Mesothelial cell of epicardium (in vitro differentiated cells): ENCODE measurements around the gene MN1. TPM values are rescaled to one million over a fixed set of nuclear protein-coding genes. Genes with fewer than 3 reads are reported as not detected.
A peak's percentile ranks its signal among the peaks of the same experiment; 100 is the strongest.

ENCODE experiments used
- DNase-seq, 2 experiments: peaks; one replicate each; pipeline ENCODE4 v3.0.0; 2021; ENCODE audit warnings: low spot score in 2 of 2; ENCODE audit not compliant: unreplicated experiment in 2 of 2
- H3K27ac Mint-ChIP-seq: 2 replicates; pipeline ENCODE4 v1.8.0; 2021; ENCODE audit warnings: mixed read lengths
- H3K27me3 Mint-ChIP-seq: 2 replicates; pipeline ENCODE4 v1.8.0; 2021; ENCODE audit warnings: low read depth, mixed read lengths
- H3K36me3 Mint-ChIP-seq: 2 replicates; pipeline ENCODE4 v1.8.0; 2021; ENCODE audit warnings: mixed read lengths
- H3K4me1 Mint-ChIP-seq: 2 replicates; pipeline ENCODE4 v1.8.0; 2021; ENCODE audit warnings: mixed read lengths
- H3K4me3 Mint-ChIP-seq: 2 replicates; pipeline ENCODE4 v1.8.0; 2021; ENCODE audit warnings: mild to moderate bottlenecking, moderate library complexity, mixed read lengths
- H3K9me3 Mint-ChIP-seq: 2 replicates; pipeline ENCODE4 v1.8.0; 2021; ENCODE audit warnings: mixed read lengths
- CTCF ChIP-seq: fragments of 200-600 bp; sonication (generic); IDR thresholded peaks from one replicate; pipeline ENCODE4 v1.5.0; 2021; ENCODE audit warnings: antibody characterized with exemption; ENCODE audit not compliant: unreplicated experiment
- total RNA-seq: library from RNA; stranded (reverse); gene quantifications from 3 replicates; pipeline ENCODE4 v1.2.1, GENCODE V29; 2021

Gene MN1
- total RNA-seq, 1 donor from 2014 or later = 47.8 TPM

- Mint-ChIP-seq H3K27ac (peak overlapping the region; percentile 25), H3K4me3 (no peak overlapping the region), H3K9me3 (peaks cover 9% of the 10 kb centered on the region), H3K4me1 (peaks cover 20% of the 10 kb centered on the region), H3K27me3 (peaks cover 5% of the 10 kb centered on the region), H3K36me3 (no peaks in the 10 kb centered on the region)
- no peak for DNase-seq
- no peak for TF ChIP-seq CTCF
Measured at GRCh38 chr22:27719535-27720227, 81.9 kb downstream of the MN1 start.

- Mint-ChIP-seq H3K4me3 (no peak overlapping the region), H3K4me1 (peaks cover 20% of the 10 kb centered on the region), H3K9me3 (peaks cover 9% of the 10 kb centered on the region)
Measured at GRCh38 chr22:27719036-27719347, 82.6 kb downstream of the MN1 start.

GRCh38 chr22:27718186-27719035 is 83.1 kb downstream of the MN1 start:
- H3K36me3 Mint-ChIP-seq = no peaks in the 10 kb centered on the region
- peak in 1 of 2 experiments; percentile 46 for DNase-seq
- peak overlapping the region; percentile 82 for H3K27ac Mint-ChIP-seq
- H3K9me3 Mint-ChIP-seq = peaks cover 4% of the 10 kb centered on the region
- peaks cover 5% of the 10 kb centered on the region for H3K27me3 Mint-ChIP-seq
- TF ChIP-seq CTCF = no peak
- H3K4me3 Mint-ChIP-seq = no peak overlapping the region
- peaks cover 23% of the 10 kb centered on the region for H3K4me1 Mint-ChIP-seq

More at GRCh38 chr22:27719036-27719347, 82.6 kb downstream of the MN1 start:
- Mint-ChIP-seq H3K36me3 (no peaks in the 10 kb centered on the region), H3K27ac (no peak overlapping the region), H3K27me3 (peaks cover 5% of the 10 kb centered on the region)
- no peak for TF ChIP-seq CTCF
- DNase-seq = no peak

- peaks cover 5% of the 10 kb centered on the region for H3K27me3 Mint-ChIP-seq
- H3K27ac Mint-ChIP-seq = peak overlapping the region; percentile 32
- no peak overlapping the region for H3K4me3 Mint-ChIP-seq
- DNase-seq = no peak
- H3K4me1 Mint-ChIP-seq = peaks cover 27% of the 10 kb centered on the region
- H3K36me3 Mint-ChIP-seq = no peaks in the 10 kb centered on the region
- TF ChIP-seq CTCF = no peak
- H3K9me3 Mint-ChIP-seq = peaks cover 4% of the 10 kb centered on the region
Measured at GRCh38 chr22:27717094-27717493, 84.5 kb downstream of the MN1 start.

- no peak overlapping the region for H3K27ac Mint-ChIP-seq
- H3K9me3 Mint-ChIP-seq = peaks cover 4% of the 10 kb centered on the region
- peaks cover 5% of the 10 kb centered on the region for H3K27me3 Mint-ChIP-seq
- H3K4me3 Mint-ChIP-seq = no peak overlapping the region
- H3K36me3 Mint-ChIP-seq = no peaks in the 10 kb centered on the region
- no peak for TF ChIP-seq CTCF
- no peak for DNase-seq
- peaks cover 27% of the 10 kb centered on the region for H3K4me1 Mint-ChIP-seq
Measured at GRCh38 chr22:27716074-27716473, 85.5 kb downstream of the MN1 start.
